Stimulated activated CD4-positive, alpha-beta T cell treated with anti-CD3 and anti-CD28 coated beads, Interleukin-4, amount 100 ng/mL, for 48 hours (primary cell): ENCODE measurements around the gene SMARCA1.

Experiments used
- DNase-seq, 2 donors: peaks; one replicate each; pipeline ENCODE4 v3.0.0-alpha.2; 2020; ENCODE audit warnings: low read depth in 2 of 2

The SMARCA1 gene

DNA sequence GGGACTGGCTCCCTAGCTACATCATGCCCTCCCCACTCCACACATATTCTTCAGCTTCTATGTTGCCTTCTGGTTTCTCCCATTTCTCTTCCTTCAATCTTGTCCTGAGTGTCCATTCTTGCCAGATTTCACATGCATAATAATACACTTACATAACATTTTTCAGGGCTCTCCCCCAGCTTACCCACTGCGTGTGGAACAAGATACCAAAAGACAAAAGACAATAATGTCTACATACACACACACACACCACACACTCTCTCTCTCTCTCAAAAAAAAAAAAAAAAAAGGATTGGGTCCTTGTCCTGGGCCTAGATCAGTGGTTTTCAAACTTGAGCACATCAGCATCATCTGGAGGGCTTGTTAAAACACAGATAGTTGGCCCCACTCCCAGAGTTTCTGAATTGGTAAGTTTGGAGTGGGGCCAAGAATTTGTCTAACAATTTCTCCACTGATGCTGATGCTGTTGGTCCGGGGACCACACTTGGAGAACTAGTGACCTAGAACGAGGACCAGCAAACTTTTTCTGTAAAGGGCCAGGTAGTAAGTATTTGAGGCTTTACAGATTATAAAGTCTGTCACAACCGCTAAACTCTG lies 6.5 kb upstream of the SMARCA1 start:
- DNase-seq, result no peak

DNA sequence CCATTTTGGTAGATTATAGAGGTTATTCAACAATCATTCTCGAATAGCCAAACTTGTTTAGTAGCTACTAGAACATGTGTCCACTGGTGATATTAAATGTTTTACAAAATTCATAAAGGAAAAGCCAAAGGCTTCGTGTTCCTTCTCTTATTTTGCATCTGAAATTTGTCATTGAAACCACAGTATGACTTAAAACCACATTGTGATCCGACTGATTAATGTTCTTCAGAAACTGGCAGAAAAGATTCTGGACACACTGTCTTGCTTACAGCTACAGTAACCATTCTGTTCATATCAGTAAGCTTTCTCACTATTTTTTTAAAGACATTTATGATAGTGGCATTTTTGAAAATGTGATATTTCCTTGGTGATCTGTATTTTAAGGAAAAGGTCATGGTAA lies 2.6 kb upstream of the SMARCA1 start:
- DNase-seq, result no peak

DNA sequence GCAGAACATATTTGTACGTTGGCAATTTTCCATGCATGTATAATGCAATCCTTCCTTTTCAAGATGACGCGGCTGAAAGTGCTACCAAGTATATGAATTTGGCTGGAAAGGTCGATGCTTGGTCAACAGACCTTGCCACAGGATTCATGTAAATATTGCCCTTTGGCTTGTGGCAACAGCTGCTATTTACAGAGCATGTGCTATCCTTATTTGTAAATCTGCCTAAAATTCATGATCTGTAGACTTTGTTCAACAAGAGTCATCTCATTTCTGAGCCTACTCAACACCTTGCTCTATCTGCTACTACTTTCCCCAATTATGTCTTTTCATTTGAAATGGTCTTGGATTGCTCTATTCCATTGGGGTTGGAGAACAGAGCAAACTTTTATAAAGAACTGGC lies 1.9 kb upstream of the SMARCA1 start:
- no peak for DNase-seq

DNA sequence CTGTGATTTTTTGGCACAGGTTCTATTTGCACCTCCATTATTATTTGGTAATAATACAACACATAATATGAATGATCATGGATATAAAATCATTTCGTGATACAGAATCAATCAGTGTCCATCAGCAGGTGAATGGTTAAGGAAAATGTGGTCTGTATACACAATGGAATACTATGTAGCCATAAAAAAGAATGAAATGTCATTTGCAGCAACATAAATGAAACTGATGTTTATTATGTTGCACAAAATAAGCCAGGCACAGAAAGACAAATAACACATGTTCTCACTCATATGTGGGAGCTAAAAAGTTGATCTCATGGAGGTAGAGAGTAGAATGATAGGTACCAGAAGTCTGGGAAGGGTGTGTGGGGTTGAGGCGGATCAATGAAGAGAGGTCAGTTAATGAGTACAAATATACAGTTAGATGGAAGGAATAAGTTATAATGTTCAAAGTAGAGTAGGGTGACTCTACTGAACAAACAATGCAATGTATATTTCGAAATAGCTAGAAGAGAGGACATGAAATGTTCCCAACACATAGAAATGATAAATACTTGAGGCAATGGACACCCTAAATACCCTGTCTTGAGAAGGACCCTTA lies 1.1 kb upstream of the SMARCA1 start:
- no peak for DNase-seq

DNA sequence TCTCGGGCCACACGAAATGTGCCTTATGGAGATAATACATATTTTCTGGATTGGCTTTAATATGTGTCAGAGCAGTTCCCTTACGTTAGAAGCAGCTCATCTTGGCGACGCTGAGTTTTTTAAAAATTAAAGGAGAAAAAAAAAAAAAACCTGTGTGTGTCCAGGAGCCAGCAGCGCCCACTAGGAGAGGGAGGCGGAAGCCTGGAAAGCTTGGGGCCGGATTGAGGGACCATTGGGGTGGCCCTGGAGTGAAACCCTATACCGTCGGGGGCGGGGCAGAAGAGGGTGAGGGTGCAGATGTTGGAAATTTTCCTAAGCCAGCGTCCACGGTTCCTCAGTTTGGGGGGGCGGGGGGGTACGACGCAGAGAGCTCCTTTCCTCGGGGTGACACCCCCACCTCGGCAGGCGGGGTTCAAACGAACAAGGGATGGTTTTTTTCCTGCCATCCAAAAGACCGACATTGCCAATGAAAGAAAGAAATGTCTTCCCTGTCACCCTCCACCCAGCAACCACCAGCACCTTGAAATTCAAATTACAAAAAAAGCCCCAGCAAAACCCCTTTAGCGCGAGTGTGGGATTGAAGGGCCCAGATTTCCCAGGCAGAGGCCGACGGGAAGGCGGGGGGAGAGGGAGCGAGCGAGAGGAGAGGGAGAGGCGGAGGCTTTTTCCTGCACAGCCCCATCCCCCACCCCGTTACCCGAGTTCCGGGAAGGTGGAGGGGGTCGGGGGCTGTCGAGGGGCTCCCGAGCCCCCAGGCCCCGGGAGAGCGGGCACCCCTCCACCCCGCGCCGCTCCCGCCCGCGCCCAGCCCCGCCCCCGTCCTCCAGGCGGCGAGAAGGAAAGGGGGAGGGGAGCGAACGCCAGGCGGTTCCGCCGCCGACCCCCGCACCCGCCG lies 859 bp downstream of the SMARCA1 start:
- DNase-seq, result no peak

DNA sequence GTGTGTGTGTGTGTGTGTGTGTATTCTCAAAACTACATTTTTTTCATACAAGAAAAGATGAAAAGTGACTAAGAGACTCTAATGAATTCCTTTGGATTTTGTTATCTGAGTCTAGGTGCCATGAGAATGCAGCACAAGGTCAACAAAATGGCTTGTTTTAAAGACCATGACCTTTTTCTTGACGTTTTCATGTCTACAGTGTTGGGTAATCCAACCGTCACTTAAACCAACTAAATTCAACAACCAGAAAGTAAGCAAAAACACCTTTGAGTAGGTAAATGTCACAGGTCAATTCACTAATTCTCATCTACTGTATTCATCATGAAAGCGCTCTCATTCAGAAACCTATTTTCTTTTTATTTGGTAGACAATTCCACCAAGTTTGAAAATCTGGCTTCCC lies 3.1 kb downstream of the SMARCA1 start:
- DNase-seq, result no peak

DNA sequence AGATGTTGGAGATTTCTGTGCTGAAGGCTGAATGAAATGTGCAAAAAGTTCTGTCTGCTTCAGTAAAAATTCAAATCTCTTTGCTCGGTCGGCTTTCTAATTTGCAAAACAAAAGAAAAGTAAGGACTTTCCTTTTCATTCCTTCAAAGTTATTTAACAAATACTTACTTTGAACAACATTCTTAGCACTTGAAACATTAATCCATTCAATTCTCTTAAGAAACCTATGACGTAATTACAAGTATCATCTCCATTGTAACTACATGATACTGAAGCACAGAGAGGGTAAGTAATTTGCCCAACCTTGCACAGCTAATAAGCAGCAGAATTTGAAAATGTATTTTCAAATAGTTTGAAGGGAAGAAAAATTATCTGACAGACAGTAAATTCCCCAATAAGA lies 6.9 kb downstream of the SMARCA1 start:
- no peak for DNase-seq

DNA sequence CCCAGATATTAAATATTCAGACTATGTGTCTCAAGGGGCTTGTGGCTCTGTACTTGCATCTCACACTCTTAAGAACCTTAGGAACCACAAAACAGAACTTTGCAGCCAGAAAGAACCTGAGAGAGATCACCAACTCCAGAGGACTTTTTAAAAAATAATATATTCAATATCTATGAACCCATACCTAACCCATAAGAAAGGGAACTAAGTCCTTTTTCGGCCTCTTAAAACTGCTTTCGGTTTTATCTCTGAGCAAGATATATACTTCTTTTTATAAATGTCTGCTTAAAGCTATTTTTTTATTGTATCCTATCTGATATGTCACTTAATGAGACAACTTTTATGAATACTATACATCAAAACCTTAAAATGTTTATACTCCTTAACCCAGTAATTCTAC lies 10.9 kb downstream of the SMARCA1 start:
- no peak for DNase-seq

DNA sequence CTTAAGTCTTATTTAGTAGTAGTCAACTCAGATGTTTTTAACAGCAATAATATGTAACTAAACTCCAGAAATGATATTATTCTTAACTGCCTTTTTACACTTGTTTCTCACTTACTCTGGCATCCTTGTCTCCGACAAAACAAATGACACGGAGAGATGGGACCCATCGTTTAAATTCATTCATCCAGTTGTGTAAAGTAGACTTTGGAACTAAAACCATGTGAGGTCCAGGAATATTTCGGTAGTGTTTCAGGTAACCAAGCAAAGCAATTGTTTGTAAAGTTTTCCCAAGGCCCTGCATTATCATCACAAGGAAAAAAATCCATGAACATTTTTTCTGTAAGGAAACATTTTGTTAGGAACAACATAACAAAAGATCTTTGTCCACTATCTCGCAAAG lies 11.6 kb downstream of the SMARCA1 start:
- no peak for DNase-seq

DNA sequence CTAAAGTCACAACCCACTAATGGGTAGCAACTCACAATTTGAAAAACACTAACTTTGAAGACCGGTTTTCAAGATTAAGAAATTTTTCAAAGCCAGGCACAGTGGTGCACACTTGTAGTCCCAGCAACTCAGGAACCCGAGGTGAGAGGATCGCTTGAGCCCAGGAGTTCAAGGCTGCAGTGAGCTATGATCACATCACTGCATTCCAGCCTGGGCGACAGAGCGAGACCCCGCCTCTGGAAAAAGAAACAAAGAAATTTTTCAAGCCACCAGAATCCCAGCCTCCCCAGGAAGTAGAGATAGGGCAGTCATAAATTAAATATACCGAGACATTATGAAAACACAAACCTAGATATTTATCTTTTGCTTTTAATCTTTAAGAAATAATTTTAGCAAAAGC lies 13.0 kb downstream of the SMARCA1 start:
- DNase-seq, result no peak

DNA sequence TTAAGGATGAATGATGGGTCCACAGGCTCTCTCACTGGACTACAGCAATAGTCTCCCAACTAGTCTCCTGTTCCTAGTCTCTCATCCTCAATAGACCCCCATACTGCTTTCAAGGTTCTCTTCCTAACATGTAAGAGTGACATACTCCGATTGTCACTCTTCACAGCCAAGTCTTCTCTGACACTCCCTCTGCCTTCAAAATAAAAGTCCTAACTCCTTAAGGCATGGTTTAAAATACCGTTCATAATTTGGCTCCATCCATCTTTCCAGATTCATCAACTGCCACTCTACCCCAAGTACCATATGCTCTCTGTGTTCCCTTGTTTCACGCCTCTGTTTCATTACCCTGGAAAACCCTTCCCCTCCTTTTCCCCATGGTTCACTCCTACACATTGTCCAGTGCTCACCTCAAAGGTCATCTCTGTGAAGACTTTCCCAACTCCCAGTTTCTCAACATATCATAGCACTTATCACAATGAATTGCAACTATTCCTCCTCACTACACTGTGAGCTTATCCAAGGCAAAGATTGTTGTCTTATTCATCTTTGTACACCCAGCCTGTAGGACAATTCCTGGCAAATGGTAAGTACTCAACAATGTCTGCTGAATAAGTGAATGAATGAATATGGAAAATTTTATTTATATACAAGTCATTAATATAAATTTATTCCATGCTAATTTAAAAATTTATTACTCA lies 26.0 kb downstream of the SMARCA1 start:
- no peak for DNase-seq

DNA sequence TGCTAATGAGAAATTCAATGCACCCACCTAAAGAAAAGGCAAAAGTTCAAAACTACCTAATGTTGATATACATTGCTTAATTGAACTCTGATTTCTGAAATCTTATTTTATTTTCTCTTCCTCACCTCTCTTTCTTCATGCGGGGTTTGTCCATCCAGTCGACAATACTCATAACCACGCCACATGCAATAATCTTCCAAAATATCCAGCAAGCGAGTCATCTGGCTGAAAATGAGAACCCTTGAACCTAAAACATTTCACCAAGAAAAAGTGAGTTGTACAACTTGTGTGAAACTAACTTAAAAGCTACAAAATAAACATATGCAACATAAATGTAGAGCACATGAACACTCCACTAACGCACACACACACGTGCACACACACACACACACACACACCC lies 26.7 kb downstream of the SMARCA1 start:
- no peak for DNase-seq

DNA sequence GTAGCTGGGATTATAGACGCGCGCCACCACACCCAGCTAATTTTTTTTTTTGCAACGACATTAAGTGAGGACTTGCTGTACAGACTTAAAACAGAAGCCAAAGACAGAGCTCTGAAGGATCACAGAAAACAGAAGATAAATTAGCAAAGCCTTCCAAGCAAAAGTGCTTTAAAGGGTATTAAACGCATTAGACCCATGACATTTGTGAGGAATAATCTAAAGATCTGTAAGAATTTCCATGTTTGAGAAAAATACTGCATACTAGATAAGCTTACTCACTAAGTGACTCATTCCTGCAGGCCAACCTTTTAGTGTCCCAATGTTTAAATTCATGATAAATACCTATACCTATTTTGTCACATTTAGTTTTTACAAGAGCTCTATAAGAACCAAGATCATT lies 27.4 kb downstream of the SMARCA1 start:
- no peak for DNase-seq

DNA sequence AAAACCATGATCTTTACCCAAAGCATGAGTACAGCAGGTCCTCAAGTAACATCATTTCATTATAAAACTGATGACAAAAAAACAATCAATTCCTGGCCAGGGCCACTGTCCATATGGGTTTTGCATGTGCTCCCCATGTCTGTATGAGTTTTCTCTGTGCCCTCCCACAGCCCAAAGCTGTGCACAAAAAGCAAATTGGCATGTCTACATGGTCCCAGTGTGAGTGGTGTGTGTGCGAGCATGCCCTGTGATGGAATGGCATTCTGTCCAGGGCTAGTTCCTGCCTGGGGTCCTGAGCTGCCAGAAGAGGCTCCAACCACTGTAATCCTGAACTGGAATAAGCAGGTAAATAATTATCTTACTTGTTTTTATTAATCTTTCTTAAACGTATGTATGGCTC lies 28.4 kb downstream of the SMARCA1 start:
- DNase-seq, result no peak

DNA sequence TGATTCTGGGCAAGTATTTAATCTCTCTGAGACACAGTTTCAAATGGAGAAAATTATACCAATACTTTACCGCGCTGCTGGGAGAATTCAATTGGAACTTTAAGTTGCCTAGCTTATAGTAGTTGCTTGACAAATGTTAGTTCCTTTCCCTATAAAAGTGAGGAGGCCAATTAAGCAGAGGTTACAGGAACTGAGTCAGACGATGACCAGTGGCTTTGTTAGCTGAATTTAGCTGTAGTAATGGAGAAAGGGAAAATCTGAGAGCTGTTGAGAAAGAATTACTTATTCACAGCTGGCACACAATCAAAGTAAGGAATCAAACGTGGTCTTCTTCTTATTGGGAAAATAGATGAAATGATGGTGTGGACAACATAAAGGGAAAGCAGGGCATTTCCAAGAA lies 29.6 kb downstream of the SMARCA1 start:
- DNase-seq, result no peak

DNA sequence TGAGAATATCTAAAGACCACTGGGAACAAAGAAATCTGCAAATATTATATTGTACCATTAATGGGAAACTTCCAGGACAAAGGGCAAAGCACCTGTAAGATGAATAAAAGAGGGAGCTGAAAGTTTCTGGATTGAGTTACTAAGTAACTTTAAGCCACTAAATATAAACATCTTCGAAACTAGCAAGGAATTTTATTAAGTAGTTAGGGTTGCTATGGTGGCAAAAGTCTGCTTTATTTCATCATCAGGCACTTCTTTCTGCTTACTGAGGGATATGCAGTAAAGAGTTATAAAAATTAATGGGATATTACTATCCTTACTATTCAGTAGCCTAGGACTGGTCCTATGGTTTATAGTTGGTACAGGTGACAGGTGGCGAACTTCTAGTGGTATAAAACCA lies 33.0 kb downstream of the SMARCA1 start:
- no peak for DNase-seq

DNA sequence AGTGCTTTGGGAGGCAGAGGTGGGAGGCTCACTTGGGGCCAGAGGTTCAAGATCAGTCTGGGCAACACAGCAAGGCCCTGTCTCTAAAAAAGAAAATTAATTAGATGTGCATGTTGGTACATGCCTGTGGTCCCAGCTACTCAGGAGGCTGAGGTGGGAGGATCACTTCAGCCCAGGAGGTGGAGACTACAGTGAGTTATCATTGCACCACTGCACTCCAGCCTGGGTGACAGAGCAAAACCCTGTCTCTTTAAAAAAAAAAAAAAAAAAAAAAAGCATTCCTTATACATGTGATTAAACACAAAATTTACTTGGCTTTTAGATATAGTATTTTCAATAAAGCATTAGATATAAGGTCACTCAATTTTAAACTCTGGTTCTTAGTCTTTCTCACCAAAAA lies 34.9 kb downstream of the SMARCA1 start:
- DNase-seq, result no peak

DNA sequence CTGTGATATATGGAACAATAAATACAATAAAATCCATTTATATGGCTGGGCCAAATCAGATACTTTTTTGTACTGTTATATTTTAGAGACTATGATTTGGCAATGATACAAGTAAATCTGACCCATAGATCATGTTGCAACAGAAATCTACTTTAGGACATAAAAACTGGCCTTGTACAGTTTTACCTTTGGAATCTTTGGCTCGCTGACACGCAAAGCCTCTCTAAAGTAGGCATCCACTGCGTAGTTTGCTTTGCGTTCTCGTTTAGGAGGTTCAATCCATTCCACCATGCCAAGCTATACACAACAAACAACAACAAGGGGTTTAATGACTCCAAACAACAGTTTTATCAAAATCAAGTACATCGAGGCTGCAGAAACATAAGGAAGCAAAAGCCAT lies 42.4 kb downstream of the SMARCA1 start:
- no peak for DNase-seq

DNA sequence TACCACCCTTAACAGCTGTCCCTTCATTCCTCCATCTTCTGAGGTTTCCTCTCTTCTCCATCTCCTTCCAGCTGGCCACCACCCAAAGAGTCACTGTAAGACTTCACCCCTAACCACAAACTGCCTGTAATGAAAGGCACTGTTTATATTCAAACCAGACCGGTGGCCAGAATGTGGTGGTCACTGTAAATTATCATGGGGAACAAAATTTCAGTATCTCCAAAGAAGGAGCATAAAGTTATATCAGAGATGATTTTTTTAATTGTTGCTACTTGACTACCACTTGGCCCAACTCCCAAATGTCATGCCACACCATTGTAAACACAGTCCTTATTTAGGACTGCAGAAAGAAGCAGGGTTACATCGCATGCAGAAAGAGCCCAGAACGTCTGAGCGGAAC lies 44.8 kb downstream of the SMARCA1 start:
- no peak for DNase-seq

DNA sequence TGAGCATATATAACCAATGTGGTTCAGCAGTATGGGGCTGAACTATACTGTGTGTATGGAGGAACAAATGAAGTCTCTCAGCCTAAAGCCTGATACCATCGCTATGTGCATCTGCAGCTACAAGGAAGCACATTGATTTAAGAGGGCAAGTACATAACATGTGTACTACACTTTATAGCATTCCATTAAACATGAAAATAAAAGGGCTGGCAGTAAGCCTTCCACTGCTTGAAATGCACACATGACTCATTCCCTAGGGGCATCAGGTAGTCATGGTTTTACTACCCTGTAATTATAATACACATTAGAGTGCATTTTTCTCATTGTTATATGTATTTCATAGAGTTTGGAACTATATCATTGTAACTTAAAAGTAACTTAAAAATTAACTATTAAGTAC lies 51.2 kb downstream of the SMARCA1 start:
- DNase-seq, result no peak

DNA sequence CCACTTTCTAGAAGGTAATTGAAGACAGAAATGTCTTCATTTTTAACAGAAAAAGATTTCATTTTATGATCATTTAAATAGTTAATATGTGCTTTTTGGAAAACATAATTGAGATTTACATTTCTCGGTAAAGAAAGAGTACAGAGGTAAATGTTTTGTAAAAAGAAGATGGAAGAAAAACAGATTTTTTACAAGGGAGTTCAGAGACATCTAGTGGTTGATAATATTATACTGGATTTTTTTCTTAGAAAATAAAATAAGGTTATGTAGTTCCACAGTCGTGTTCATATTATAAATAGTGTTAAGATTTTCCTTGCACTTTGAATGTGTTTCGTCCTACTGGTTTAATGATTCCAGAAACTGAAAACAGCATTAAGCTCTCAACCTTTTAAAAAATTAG lies 60.6 kb downstream of the SMARCA1 start:
- DNase-seq, result no peak

DNA sequence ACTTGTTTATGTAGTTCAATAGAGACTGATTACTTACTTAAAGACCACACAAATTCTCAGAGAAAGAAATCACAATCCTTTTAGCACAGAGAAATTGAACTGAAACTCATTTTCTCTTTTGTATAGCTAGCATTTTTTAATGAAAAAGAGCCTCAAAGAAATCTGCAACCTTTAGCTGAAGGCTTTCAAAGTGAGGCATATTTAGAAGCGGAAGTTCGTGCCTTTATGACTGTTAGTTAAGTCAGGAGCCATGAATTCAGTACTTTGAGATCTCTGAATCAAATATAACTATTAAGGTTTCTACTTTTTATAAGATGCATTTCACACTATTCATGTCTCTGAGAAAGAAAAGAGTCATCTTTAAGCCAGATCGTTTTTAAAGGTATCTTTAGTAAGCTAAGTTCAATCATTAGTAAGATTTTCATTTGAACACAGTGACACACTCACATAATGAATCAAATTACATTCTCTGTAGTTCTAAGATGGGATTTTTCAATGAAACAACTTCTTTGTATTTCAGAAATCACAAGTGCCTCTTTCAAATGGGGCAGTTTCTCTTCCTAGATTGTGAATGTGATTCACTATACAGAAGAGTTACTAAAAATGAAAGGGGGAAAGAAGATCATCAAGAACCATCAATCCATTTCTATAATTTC lies 61.4 kb downstream of the SMARCA1 start:
- DNase-seq, result no peak
